ENCODE results near the gene FABP1.

DNA sequence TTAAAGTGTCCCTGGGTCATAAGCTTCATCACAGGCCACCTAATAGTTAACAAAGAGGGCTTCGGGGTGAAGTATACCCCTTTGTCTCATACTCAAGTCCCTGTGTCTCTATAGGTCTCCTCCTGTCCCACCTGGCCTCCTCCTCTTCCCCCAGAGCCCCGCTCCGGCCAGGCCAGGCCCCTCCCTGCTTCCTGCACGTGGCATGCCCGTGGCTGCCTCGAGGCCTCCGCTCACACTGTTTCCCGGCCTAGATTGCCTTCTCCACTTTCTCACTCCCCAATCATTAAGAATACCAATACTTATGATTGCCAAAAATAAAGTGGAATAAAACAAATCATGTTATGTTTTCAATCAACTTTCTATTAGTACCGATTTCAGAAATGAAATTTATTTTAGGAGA lies 41.5 kb downstream of the FABP1 start:
- TF ChIP-seq, protein P1, sequence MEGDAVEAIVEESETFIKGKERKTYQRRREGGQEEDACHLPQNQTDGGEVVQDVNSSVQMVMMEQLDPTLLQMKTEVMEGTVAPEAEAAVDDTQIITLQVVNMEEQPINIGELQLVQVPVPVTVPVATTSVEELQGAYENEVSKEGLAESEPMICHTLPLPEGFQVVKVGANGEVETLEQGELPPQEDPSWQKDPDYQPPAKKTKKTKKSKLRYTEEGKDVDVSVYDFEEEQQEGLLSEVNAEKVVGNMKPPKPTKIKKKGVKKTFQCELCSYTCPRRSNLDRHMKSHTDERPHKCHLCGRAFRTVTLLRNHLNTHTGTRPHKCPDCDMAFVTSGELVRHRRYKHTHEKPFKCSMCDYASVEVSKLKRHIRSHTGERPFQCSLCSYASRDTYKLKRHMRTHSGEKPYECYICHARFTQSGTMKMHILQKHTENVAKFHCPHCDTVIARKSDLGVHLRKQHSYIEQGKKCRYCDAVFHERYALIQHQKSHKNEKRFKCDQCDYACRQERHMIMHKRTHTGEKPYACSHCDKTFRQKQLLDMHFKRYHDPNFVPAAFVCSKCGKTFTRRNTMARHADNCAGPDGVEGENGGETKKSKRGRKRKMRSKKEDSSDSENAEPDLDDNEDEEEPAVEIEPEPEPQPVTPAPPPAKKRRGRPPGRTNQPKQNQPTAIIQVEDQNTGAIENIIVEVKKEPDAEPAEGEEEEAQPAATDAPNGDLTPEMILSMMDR (IDR thresholded peaks at IDR 0.05), result no peak
- TF ChIP-seq EP300 (IDR thresholded peaks at IDR 0.05; ENCODE audit: borderline replicate concordance in 1 of 2, low read depth in 1 of 2, low read length in 1 of 2) (no peak), ZBTB33 (IDR thresholded peaks at IDR 0.05; ENCODE audit: borderline replicate concordance, low read depth) (no peak), FOSL2 (IDR thresholded peaks at IDR 0.05; ENCODE audit: borderline replicate concordance, low read depth) (no peak), IRF3 (IDR thresholded peaks at IDR 0.05; ENCODE audit: low read depth, low read length) (no peak), RAD21 (IDR thresholded peaks at IDR 0.05; ENCODE audit: low read length) (no peak), MAX (IDR thresholded peaks at IDR 0.05; ENCODE audit: low read depth) (no peak), FOXJ3 (CRISPR knock-in tag; IDR thresholded peaks at IDR 0.05) (no peak), GATA2 (CRISPR knock-in tag; IDR thresholded peaks at IDR 0.05) (no peak), TEAD4 (IDR thresholded peaks at IDR 0.05; ENCODE audit: borderline replicate concordance, insufficient read depth) (no peak), GABPA (IDR thresholded peaks at IDR 0.05; ENCODE audit: low read depth) (no peak), EZH2phosphoT487 (IDR thresholded peaks at IDR 0.05; ENCODE audit: borderline replicate concordance, low read depth) (no peak)
- TF ChIP-seq, protein P2, sequence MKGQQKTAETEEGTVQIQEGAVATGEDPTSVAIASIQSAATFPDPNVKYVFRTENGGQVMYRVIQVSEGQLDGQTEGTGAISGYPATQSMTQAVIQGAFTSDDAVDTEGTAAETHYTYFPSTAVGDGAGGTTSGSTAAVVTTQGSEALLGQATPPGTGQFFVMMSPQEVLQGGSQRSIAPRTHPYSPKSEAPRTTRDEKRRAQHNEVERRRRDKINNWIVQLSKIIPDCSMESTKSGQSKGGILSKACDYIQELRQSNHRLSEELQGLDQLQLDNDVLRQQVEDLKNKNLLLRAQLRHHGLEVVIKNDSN (IDR thresholded peaks at IDR 0.05; ENCODE audit: borderline replicate concordance, low read depth), result no peak
- TF ChIP-seq, protein P3, sequence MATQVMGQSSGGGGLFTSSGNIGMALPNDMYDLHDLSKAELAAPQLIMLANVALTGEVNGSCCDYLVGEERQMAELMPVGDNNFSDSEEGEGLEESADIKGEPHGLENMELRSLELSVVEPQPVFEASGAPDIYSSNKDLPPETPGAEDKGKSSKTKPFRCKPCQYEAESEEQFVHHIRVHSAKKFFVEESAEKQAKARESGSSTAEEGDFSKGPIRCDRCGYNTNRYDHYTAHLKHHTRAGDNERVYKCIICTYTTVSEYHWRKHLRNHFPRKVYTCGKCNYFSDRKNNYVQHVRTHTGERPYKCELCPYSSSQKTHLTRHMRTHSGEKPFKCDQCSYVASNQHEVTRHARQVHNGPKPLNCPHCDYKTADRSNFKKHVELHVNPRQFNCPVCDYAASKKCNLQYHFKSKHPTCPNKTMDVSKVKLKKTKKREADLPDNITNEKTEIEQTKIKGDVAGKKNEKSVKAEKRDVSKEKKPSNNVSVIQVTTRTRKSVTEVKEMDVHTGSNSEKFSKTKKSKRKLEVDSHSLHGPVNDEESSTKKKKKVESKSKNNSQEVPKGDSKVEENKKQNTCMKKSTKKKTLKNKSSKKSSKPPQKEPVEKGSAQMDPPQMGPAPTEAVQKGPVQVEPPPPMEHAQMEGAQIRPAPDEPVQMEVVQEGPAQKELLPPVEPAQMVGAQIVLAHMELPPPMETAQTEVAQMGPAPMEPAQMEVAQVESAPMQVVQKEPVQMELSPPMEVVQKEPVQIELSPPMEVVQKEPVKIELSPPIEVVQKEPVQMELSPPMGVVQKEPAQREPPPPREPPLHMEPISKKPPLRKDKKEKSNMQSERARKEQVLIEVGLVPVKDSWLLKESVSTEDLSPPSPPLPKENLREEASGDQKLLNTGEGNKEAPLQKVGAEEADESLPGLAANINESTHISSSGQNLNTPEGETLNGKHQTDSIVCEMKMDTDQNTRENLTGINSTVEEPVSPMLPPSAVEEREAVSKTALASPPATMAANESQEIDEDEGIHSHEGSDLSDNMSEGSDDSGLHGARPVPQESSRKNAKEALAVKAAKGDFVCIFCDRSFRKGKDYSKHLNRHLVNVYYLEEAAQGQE (IDR thresholded peaks at IDR 0.05; ENCODE audit: low read depth, low read length), result no peak

Data from SK-N-SH (cell line).